Measurements from ENCODE around the gene TOPBP1.

The TOPBP1 gene

GRCh38 chr3:133676336-133677118, 14.8 kb upstream of the TOPBP1 start:
- Histone ChIP-seq H3F3A (ENCODE audit: insufficient read depth) (no peaks in the 10 kb centered on the region), H3K36me3 (ENCODE audit: low read length) (no peaks in the 10 kb centered on the region), H2AFZ (ENCODE audit: low read depth, low read length, severe bottlenecking) (no peak overlapping the region), H3K9me3 (ENCODE audit: insufficient read depth, low read length) (no peaks in the 10 kb centered on the region), H3K9ac (ENCODE audit: low read length) (no peak overlapping the region), H3K27me3 (ENCODE audit: low read length) (no peaks in the 10 kb centered on the region), H3K27ac (ENCODE audit: low read depth, low read length) (no peak overlapping the region), H3K4me3 (ENCODE audit: insufficient read depth, low read length, poor library complexity, severe bottlenecking) (no peak overlapping the region), H3K79me2 (ENCODE audit: insufficient read depth, low read length) (no peaks in the 10 kb centered on the region), H3K4me2 (ENCODE audit: low read depth, low read length, poor library complexity, severe bottlenecking) (no peak overlapping the region), H4K20me1 (ENCODE audit: low read depth, low read length) (no peaks in the 10 kb centered on the region), H3K9me2 (replicated peaks; ENCODE audit: insufficient read depth, low read length) (no peaks in the 10 kb centered on the region)
- TF ChIP-seq CTCF (IDR thresholded peaks at IDR 0.05; ENCODE audit: insufficient read depth, low read length, poor library complexity, severe bottlenecking) = no peak
- no peak for TF ChIP-seq EZH2phosphoT487 (conservative IDR thresholded peaks at IDR 0.05; ENCODE audit: low read length)

- Histone ChIP-seq H4K20me1 (ENCODE audit: low read depth, low read length) (no peaks in the 10 kb centered on the region), H3K79me2 (ENCODE audit: insufficient read depth, low read length) (no peaks in the 10 kb centered on the region), H3K9me3 (ENCODE audit: insufficient read depth, low read length) (no peaks in the 10 kb centered on the region), H3F3A (ENCODE audit: insufficient read depth) (no peaks in the 10 kb centered on the region), H3K4me3 (ENCODE audit: insufficient read depth, low read length, poor library complexity, severe bottlenecking) (no peak overlapping the region), H3K36me3 (ENCODE audit: low read length) (no peaks in the 10 kb centered on the region), H3K27ac (ENCODE audit: low read depth, low read length) (no peak overlapping the region), H3K9ac (ENCODE audit: low read length) (no peak overlapping the region), H3K4me2 (ENCODE audit: low read depth, low read length, poor library complexity, severe bottlenecking) (no peak overlapping the region), H3K9me2 (replicated peaks; ENCODE audit: insufficient read depth, low read length) (no peaks in the 10 kb centered on the region), H3K27me3 (ENCODE audit: low read length) (no peaks in the 10 kb centered on the region), H2AFZ (ENCODE audit: low read depth, low read length, severe bottlenecking) (no peak overlapping the region)
- TF ChIP-seq EZH2phosphoT487 (conservative IDR thresholded peaks at IDR 0.05; ENCODE audit: low read length) = no peak
- no peak for TF ChIP-seq CTCF (IDR thresholded peaks at IDR 0.05; ENCODE audit: insufficient read depth, low read length, poor library complexity, severe bottlenecking)
These were observed 14.0 kb upstream of the TOPBP1 start for GRCh38 chr3:133675631-133676335.

DNA sequence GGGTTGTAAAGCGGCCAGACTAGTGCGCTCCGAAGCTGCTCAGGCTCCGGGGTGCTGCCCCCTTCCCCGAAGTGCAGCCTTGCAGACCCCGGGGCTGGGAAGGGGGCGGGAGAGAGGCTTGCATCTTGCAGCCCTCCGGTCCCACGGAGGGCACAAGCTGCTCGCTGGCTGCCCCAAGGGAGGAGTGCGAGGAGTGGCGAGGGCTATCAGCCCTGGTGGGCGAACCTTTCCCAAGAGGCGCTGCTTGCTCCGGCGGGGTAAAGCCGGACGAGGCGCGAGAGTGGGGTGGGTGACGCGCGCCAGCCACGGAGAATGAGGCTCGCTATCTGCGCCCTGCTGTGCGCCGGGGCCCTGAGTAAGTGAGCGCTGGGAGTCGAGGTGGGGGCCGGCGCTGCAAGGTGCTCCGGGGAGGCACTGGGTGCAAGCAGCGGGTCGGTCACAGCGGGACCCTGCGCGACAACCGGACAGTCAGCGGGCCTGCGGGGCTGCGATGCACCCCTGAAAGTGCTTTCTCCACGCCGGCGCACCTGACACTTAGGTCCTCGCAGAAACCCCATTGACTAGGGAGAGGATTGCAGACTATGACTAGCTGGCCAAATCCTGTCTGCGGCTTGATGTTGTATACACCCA, 12.7 kb upstream of the TOPBP1 start:
- Histone ChIP-seq H4K20me1 (ENCODE audit: low read depth, low read length) (no peaks in the 10 kb centered on the region), H3K79me2 (ENCODE audit: insufficient read depth, low read length) (no peaks in the 10 kb centered on the region), H3K36me3 (ENCODE audit: low read length) (no peaks in the 10 kb centered on the region), H3K4me2 (ENCODE audit: low read depth, low read length, poor library complexity, severe bottlenecking) (no peak overlapping the region), H3F3A (ENCODE audit: insufficient read depth) (no peaks in the 10 kb centered on the region), H3K9ac (ENCODE audit: low read length) (no peak overlapping the region), H3K9me2 (replicated peaks; ENCODE audit: insufficient read depth, low read length) (no peaks in the 10 kb centered on the region), H3K27ac (ENCODE audit: low read depth, low read length) (no peak overlapping the region), H3K4me3 (ENCODE audit: insufficient read depth, low read length, poor library complexity, severe bottlenecking) (no peak overlapping the region), H3K27me3 (ENCODE audit: low read length) (no peaks in the 10 kb centered on the region), H2AFZ (ENCODE audit: low read depth, low read length, severe bottlenecking) (no peak overlapping the region), H3K9me3 (ENCODE audit: insufficient read depth, low read length) (no peaks in the 10 kb centered on the region)
- TF ChIP-seq CTCF (IDR thresholded peaks at IDR 0.05; ENCODE audit: insufficient read depth, low read length, poor library complexity, severe bottlenecking) (no peak), EZH2phosphoT487 (conservative IDR thresholded peaks at IDR 0.05; ENCODE audit: low read length) (no peak)

Measured in SU-DHL-6 (cell line).